K562 (cell line): ENCODE measurements around the gene CACNB2. TPM values are rescaled to one million over a fixed set of nuclear protein-coding genes. Genes with fewer than 3 reads are reported as not detected.

ENCODE experiments used
- ATAC-seq: fragments of 200-7000 bp; cut with Tn5 transposase; 3 replicates; pipeline ENCODE4 v1.9.1; 2020; ENCODE audit warnings: moderate library complexity
- BruUV-seq: library from RNA; stranded (reverse); fragments of 400-500 nt; replicated peaks from 2 replicates; lab custom pipeline; 2021; lab: Mats Ljungman, UMichigan
- CTCF ChIA-PET: fragments of 300-600 bp; formaldehyde crosslinking; extraction: SDS; loops from one replicate; lab custom pipeline; 2021; ENCODE audit warnings: low intra/inter-chr PET ratio; lab: Yijun Ruan, JAX
- POLR2A ChIA-PET: fragments of 300-600, 350-650 bp; sonication (Branson Sonifier 250); formaldehyde crosslinking; extraction: SDS; loops from one replicate; lab custom pipeline; 2021; ENCODE audit warnings: antibody characterized with exemption, inconsistent platforms; lab: Yijun Ruan, JAX
- DNase-seq, 4 experiments: peaks; one replicate each; pipeline versions ENCODE4 v3.0.0 to v3.0.0-alpha.2; 2011 to 2018; ENCODE audit warnings: low spot score in 3 of 4, mixed read lengths in 3 of 4; ENCODE audit errors: extremely low read depth in 1 of 4
- FAIRE-seq: peaks from 2 replicates; lab custom pipeline; 2011; peaks lifted over from hg19 to GRCh38; lab: Jason Lieb, UNC
- H2AFZ ChIP-seq: 2 replicates; pipeline ENCODE4 v1.6.0; 2011; ENCODE audit warnings: low read depth, low read length, control low read depth, inconsistent platforms
- H3K27ac ChIP-seq: fragments of 200-600 bp; 3 replicates; pipeline ENCODE4 v1.8.0; 2011; ENCODE audit warnings: low read depth, mild to moderate bottlenecking, control low read depth, inconsistent platforms, low read length, moderate library complexity, mixed read lengths; ENCODE audit errors: extremely low read depth
- H3K27me3 ChIP-seq, 2 experiments: fragments of 300-600 bp in 1 of 2; 2 replicates in 1 of 2; 3 replicates in 1 of 2; pipeline versions ENCODE4 v1.6.0 to v1.8.0; 2011; ENCODE audit warnings: inconsistent platforms in 2 of 2, low read length in 2 of 2, mild to moderate bottlenecking in 1 of 2, mixed read lengths in 1 of 2, moderate library complexity in 1 of 2; ENCODE audit not compliant: control insufficient read depth in 2 of 2, insufficient read depth in 2 of 2
- H3K36me3 ChIP-seq: fragments of 300-600 bp; 3 replicates; pipeline ENCODE4 v1.8.0; 2011; ENCODE audit warnings: mild to moderate bottlenecking, low read length, inconsistent platforms; ENCODE audit not compliant: control insufficient read depth, insufficient read depth
- H3K4me1 ChIP-seq, 2 experiments: fragments of 200-600 bp in 1 of 2; replicated peaks in 1 of 2; 2 replicates in 1 of 2; 3 replicates in 1 of 2; pipeline versions ENCODE4 v1.5.1 to v1.8.0; 2011; ENCODE audit warnings: inconsistent platforms in 2 of 2, low read length in 2 of 2, mild to moderate bottlenecking in 1 of 2, mixed read lengths in 1 of 2, moderate library complexity in 1 of 2; ENCODE audit not compliant: control insufficient read depth in 2 of 2, insufficient read depth in 2 of 2
- H3K4me2 ChIP-seq: 2 replicates; pipeline ENCODE4 v1.6.1; 2011; ENCODE audit warnings: low read length, control low read depth, inconsistent platforms, mixed read lengths; ENCODE audit not compliant: insufficient read depth
- H3K4me3 ChIP-seq: fragments of 200-600 bp; sonication (generic), shearing (Covaris generic); 2 replicates; pipeline ENCODE4 v1.5.1; 2016; ENCODE audit warnings: control low read depth, inconsistent platforms
- H3K79me2 ChIP-seq: fragments of 200-600 bp; 3 replicates; pipeline ENCODE4 v1.8.0; 2011; ENCODE audit warnings: low read length, inconsistent platforms; ENCODE audit not compliant: control insufficient read depth, insufficient read depth
- H3K9ac ChIP-seq, 2 experiments: 2 replicates each; pipeline versions ENCODE4 v1.6.0 to v1.6.1; 2011; ENCODE audit warnings: low read depth in 2 of 2, low read length in 2 of 2, control low read depth in 1 of 2, inconsistent platforms in 1 of 2, mild to moderate bottlenecking in 1 of 2, mixed read lengths in 1 of 2; ENCODE audit not compliant: insufficient read depth in 1 of 2
- H3K9me1 ChIP-seq: one replicate; pipeline ENCODE4 v1.6.0; 2011; ENCODE audit warnings: inconsistent platforms, mild to moderate bottlenecking, low read length, moderate library complexity; ENCODE audit not compliant: control insufficient read depth, insufficient read depth
- H3K9me3 ChIP-seq: replicated peaks from 2 replicates; pipeline ENCODE4 v1.5.1; 2011; ENCODE audit warnings: low read depth, low read length, inconsistent platforms; ENCODE audit not compliant: control insufficient read depth, insufficient read depth
- H4K20me1 ChIP-seq: replicated peaks from 2 replicates; pipeline ENCODE4 v1.6.1; 2011; ENCODE audit warnings: low read length, inconsistent platforms, mixed read lengths; ENCODE audit not compliant: control insufficient read depth, insufficient read depth
- ARID2 ChIP-seq: fragments of 450-650 bp; IDR thresholded peaks from 2 replicates; pipeline ENCODE4 v1.6.1; 2017; ENCODE audit warnings: antibody characterized with exemption, mild to moderate bottlenecking
- BMI1 ChIP-seq: fragments of 150-350 bp; IDR thresholded peaks from 2 replicates; pipeline ENCODE4 v1.6.1; 2014; ENCODE audit warnings: low read length
- CHD4 ChIP-seq: fragments of 200-600 bp; sonication (generic); IDR thresholded peaks from 3 replicates; pipeline ENCODE4 v1.6.1; 2012; ENCODE audit warnings: low read depth, mild to moderate bottlenecking, mixed read lengths, low read length, inconsistent platforms; ENCODE audit not compliant: insufficient read depth, insufficient replicate concordance, poor library complexity, severe bottlenecking
- DNMT1 ChIP-seq: fragments of 450-650 bp; IDR thresholded peaks from 2 replicates; pipeline ENCODE4 v1.6.1; 2016; ENCODE audit warnings: antibody characterized with exemption, mild to moderate bottlenecking
- EP400 ChIP-seq: fragments of 450-650 bp; IDR thresholded peaks from 2 replicates; pipeline ENCODE4 v1.6.1; 2017; ENCODE audit warnings: antibody characterized with exemption, mild to moderate bottlenecking, moderate library complexity
- EZH2 ChIP-seq: IDR thresholded peaks from 2 replicates; pipeline ENCODE4 v1.6.1; 2012; ENCODE audit warnings: low read depth, mild to moderate bottlenecking, inconsistent platforms, low read length, borderline replicate concordance
- FOXJ3 ChIP-seq: sonication (generic); formaldehyde crosslinking; IDR thresholded peaks from 2 replicates; pipeline ENCODE4 v1.4.0; 2020; ENCODE audit warnings: mild to moderate bottlenecking, missing genetic modification reagents
- HDAC8 ChIP-seq: fragments of 450-650 bp; IDR thresholded peaks from 2 replicates; pipeline ENCODE4 v1.6.1; 2016; ENCODE audit warnings: mild to moderate bottlenecking, missing genetic modification characterization, moderate library complexity, missing compliant biosample characterization
- HMG20B ChIP-seq: fragments of 250-450 bp; sonication (Bioruptor Pico); IDR thresholded peaks from 2 replicates; pipeline ENCODE4 v1.5.0; 2021; ENCODE audit warnings: mild to moderate bottlenecking
- HNRNPUL1 ChIP-seq: fragments of 200-400 bp; formaldehyde crosslinking; IDR thresholded peaks from 2 replicates; pipeline ENCODE4 v1.6.1; 2017; ENCODE audit warnings: low read length
- KLF10 ChIP-seq: fragments of 250-450 bp; sonication (Bioruptor Pico); IDR thresholded peaks from 2 replicates; pipeline ENCODE4 v1.6.1; 2021; ENCODE audit warnings: matching md5 sums
- L3MBTL2 ChIP-seq: fragments of 450-650 bp; IDR thresholded peaks from 2 replicates; pipeline ENCODE4 v1.6.1; 2016; ENCODE audit warnings: mild to moderate bottlenecking, moderate library complexity
- RAD51 ChIP-seq: fragments of 450-650 bp; IDR thresholded peaks from 2 replicates; pipeline ENCODE4 v1.7.1; 2016; ENCODE audit warnings: low read depth, mild to moderate bottlenecking, borderline replicate concordance
- SMAD2 ChIP-seq: fragments of 150-350 bp; IDR thresholded peaks from 2 replicates; pipeline ENCODE4 v1.6.1; 2014; ENCODE audit warnings: low read depth, mild to moderate bottlenecking, low read length
- ZNF197 ChIP-seq: fragments of 200-800 bp; sonication (Bioruptor generic); IDR thresholded peaks from 2 replicates; pipeline ENCODE4 v1.6.1; 2016; ENCODE audit warnings: low read depth, missing genetic modification characterization, missing compliant biosample characterization
- WGBS: fragments of 100-300 bp; shearing (Covaris generic); methylation state at CpG from one replicate; pipeline ENCODE4 v1.1.6; 2016; ENCODE audit warnings: low coverage, mixed read lengths; ENCODE audit not compliant: insufficient coverage; ENCODE audit errors: missing lambda C conversion rate; 5-methylcytosine and 5-hydroxymethylcytosine counted together
- in situ Hi-C: fragments of 300-500 bp; cut with MboI; formaldehyde crosslinking; loops from 4 replicates; pipeline ENCODE4 v1.15.0; 2018; ENCODE audit warnings: inconsistent platforms, mixed read lengths
- intact Hi-C: fragments of 100-400 bp; cut with micrococcal nuclease; formaldehyde crosslinking; loops from 2 replicates; pipeline ENCODE4 v1.14.2; 2022
- polyA plus RNA-seq, 8 experiments: library from polyadenylated mRNA; depleted of rRNA in 4 of 8; stranded (reverse) in 5 of 8; unstranded in 3 of 8; fragments of >200 nt; fragmentation: Nextera tagmentation in 2 of 8; fragmentation: Illumina TruSeq in 1 of 8; extraction: Ambion mirVana in 2 of 8; extraction: Trizol in 1 of 8; gene quantifications; 2 replicates each; pipeline versions ENCODE4 v1.2.1 to v1.2.3, GENCODE V29; 2011 to 2014; ENCODE audit warnings: inconsistent platforms in 1 of 8, missing spikeins in 1 of 8
- total RNA-seq, 7 experiments: library from RNA; depleted of rRNA in 6 of 7; stranded (reverse); fragments of >200 nt in 6 of 7; fragmentation: Illumina TruSeq in 2 of 7; extraction: Trizol in 2 of 7; gene quantifications; 2 replicates each; pipeline versions ENCODE4 v1.2.1 to v1.2.3, GENCODE V29; 2011 to 2021; ENCODE audit warnings: low replicate concordance in 1 of 7
- TF ChIP-seq, protein P1 (sequence below), 2 experiments: fragments of 450-650 bp in 1 of 2; IDR thresholded peaks; 2 replicates each; pipeline ENCODE4 v1.6.1; 2011 to 2017; ENCODE audit warnings: low read depth in 2 of 2, antibody characterized with exemption in 1 of 2, borderline replicate concordance in 1 of 2, low read length in 1 of 2, mild to moderate bottlenecking in 1 of 2, mixed read lengths in 1 of 2; ENCODE audit not compliant: control insufficient read depth in 1 of 2
- TF ChIP-seq, protein P2 (sequence below): fragments of 200-800 bp; sonication (Bioruptor generic); IDR thresholded peaks from 2 replicates; pipeline ENCODE4 v1.6.1; 2017; ENCODE audit warnings: missing genetic modification characterization, missing compliant biosample characterization

The CACNB2 gene
- total and polyA plus RNA-seq, 9 of the 15 experiments (the other 6 are each of a cell fraction or from before 2014, with no cell fraction given): 1.8 to 2.2 TPM; not detected in 7

DNA sequence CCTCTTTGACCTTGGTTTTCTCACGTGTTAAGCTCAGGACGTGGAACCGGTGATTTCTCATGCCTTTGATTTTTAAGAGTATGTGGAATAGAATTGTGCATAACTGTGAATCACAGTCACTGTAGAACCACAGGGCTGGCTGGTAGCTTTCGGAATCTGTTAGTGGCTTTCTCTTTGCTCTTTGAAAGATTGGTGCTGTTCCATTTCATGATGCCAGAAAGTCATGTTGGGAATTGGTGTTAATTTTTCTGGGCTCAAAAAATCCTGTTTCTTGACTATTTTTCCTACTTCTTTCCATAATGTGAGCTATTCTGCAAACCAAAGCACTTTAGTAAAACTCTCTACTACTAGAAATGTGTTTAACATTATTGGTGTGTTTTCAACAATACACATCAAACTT, 73.0 kb downstream of the CACNB2 start:
- no TSS peak for BruUV-seq
- 2% methylated on average over 4 of the region's 4 CpGs for WGBS

More for the DNA sequence above, 73.0 kb downstream of the CACNB2 start:
- no peak overlapping the region for H3K4me3 ChIP-seq
- H3K27me3 ChIP-seq: peaks cover 0 to 2% of the 10 kb centered on the region in 2 experiments; a peak in 2 of 5 replicates
- in situ Hi-C loops: loop anchor here (10.0 kb wide), 1 partner anchor 608 kb away; no protein-coding TSS in a partner anchor
- H3K9me1 ChIP-seq: no peaks in the 10 kb centered on the region
- H3K27ac ChIP-seq: no peak overlapping the region
- TF ChIP-seq RAD51 (no peak), SMAD2 (no peak), BMI1 (no peak), HDAC8 (tag) (no peak), ZNF197 (no peak), EP400 (no peak), ARID2 (no peak), DNMT1 (no peak), HMG20B (CRISPR knock-in tag) (no peak), FOXJ3 (CRISPR knock-in tag) (no peak), KLF10 (CRISPR knock-in tag) (no peak), L3MBTL2 (no peak), CHD4 (no peak), HNRNPUL1 (no peak), EZH2 (no peak)
- TF ChIP-seq, protein P1, sequence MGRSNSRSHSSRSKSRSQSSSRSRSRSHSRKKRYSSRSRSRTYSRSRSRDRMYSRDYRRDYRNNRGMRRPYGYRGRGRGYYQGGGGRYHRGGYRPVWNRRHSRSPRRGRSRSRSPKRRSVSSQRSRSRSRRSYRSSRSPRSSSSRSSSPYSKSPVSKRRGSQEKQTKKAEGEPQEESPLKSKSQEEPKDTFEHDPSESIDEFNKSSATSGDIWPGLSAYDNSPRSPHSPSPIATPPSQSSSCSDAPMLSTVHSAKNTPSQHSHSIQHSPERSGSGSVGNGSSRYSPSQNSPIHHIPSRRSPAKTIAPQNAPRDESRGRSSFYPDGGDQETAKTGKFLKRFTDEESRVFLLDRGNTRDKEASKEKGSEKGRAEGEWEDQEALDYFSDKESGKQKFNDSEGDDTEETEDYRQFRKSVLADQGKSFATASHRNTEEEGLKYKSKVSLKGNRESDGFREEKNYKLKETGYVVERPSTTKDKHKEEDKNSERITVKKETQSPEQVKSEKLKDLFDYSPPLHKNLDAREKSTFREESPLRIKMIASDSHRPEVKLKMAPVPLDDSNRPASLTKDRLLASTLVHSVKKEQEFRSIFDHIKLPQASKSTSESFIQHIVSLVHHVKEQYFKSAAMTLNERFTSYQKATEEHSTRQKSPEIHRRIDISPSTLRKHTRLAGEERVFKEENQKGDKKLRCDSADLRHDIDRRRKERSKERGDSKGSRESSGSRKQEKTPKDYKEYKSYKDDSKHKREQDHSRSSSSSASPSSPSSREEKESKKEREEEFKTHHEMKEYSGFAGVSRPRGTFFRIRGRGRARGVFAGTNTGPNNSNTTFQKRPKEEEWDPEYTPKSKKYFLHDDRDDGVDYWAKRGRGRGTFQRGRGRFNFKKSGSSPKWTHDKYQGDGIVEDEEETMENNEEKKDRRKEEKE (IDR thresholded peaks at IDR 0.05; ENCODE audit: borderline replicate concordance in 1 of 2, control insufficient read depth in 1 of 2, low read depth in 2 of 2, low read length in 1 of 2): no peak
- TF ChIP-seq, protein P2, sequence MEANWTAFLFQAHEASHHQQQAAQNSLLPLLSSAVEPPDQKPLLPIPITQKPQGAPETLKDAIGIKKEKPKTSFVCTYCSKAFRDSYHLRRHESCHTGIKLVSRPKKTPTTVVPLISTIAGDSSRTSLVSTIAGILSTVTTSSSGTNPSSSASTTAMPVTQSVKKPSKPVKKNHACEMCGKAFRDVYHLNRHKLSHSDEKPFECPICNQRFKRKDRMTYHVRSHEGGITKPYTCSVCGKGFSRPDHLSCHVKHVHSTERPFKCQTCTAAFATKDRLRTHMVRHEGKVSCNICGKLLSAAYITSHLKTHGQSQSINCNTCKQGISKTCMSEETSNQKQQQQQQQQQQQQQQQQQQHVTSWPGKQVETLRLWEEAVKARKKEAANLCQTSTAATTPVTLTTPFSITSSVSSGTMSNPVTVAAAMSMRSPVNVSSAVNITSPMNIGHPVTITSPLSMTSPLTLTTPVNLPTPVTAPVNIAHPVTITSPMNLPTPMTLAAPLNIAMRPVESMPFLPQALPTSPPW (CRISPR knock-in tag): no peak
- TF ChIP-seq, all 486 proteins: peak for 0
- Histone ChIP-seq H3K36me3 (no peaks in the 10 kb centered on the region), H4K20me1 (no peaks in the 10 kb centered on the region), H3K9me3 (no peaks in the 10 kb centered on the region), H3K4me1 (no peaks in the 10 kb centered on the region), H3K9ac (no peak overlapping the region), H3K4me2 (no peak overlapping the region), H2AFZ (no peak overlapping the region), H3K79me2 (no peaks in the 10 kb centered on the region)
- intact Hi-C loops: no loop called here
- ChIA-PET POLR2A (no interaction called here), CTCF (no interaction called here)
- FAIRE-seq (no peak), ATAC-seq (no peak), DNase-seq (no peak)
